Transverse colon (tissue), 3 donors: ENCODE data around the gene TMC2.

Experiments
- CTCF ChIP-seq, 5 experiments: fragments of 200-600 bp in 3 of 5; fragments of 450-650 bp in 2 of 5; sonication (generic) in 3 of 5; IDR thresholded peaks; 1 replicate in 2 of 5; 2 replicates in 3 of 5; pipeline ENCODE4 v1.5.1; 2016 to 2017; ENCODE audit warnings: antibody characterized with exemption in 5 of 5, inconsistent platforms in 3 of 5, mild to moderate bottlenecking in 2 of 5, moderate library complexity in 1 of 5
- EP300 ChIP-seq: sonication (generic); formaldehyde crosslinking; IDR thresholded peaks from one replicate; pipeline ENCODE4 v1.6.1; 2017; ENCODE audit warnings: antibody characterized with exemption, low read depth
- POLR2A ChIP-seq: fragments of 450-650 bp; IDR thresholded peaks from one replicate; pipeline ENCODE4 v1.6.1; 2016; ENCODE audit warnings: antibody characterized with exemption, mild to moderate bottlenecking, moderate library complexity

DNA sequence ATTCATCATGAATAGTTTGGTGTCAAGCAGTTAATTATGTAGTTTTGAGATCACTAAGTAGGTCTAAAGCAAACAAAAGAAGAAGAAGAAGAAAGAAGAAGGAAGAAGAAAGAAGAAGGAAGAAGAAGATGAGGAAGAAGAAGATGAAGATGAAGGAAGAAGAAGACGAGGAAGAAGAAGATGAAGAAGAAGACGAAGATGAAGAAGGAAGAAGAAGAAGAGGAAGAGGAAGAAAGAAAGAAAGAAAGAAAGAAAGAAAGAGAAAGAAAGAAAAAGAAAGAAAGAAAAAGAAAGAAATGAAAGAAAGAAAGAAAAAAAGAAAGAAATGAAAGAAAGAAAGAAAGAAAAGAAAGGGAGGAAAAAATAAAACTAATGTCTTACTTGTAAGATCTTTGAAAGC is 9.2 kb downstream of the TMC2 start:
- TF ChIP-seq CTCF (IDR thresholded peaks at IDR 0.05) (no peak), EP300 (no peak), POLR2A (no peak)
